Endothelial cell of hepatic sinusoid (primary cell): ENCODE results near the gene ERVFRD-1.

Experiments
- in situ Hi-C: cut with HindIII; loops from 2 replicates; pipeline ENCODE4 v1.10.0; 2017; ENCODE audit warnings: low sequenced_read_pairs

ERVFRD-1 gene

DNA sequence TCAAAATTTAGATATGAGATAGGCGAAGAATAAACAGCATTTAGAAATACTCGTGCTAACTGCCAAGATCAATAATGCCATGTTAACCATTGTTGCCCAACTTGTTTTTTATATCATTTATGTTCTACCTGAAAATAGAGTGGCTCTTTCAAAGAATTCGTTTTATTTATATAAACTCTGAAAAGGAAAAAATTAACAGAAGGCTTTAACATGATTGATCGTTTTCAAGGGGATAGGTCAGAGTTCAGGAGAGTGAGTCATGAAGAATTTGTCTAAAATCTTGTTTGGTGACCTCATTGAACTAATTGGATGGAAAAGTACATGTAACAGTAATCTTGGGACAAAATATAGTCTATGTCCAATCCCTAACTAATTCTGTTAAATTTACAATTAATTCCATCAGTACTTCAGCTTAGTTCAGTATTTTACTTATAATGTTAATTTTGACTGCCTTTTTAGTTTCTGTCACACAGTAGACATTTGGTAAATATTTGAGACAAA, 56.3 kb downstream of the ERVFRD-1 start:
- in situ Hi-C loops: no loop called here

DNA sequence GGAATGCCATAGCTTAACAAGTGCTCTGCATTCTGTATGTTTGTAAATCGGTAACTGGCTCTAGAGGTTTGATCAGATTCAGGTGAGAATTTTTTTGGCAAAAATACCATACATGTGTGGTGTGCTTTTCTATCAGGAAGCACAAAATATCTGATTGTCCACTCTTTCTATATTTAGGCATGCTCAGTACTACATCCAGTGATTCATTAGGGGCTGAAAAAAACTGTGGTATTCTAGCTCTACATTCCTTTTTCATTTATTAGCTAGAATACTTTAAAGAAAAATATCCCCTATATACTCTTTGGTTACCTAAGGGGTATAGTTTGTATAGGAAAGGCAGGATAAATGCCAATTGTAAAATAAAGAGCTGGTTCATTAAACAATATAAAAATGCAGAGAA, 56.8 kb downstream of the ERVFRD-1 start:
- in situ Hi-C loops: no loop called here

DNA sequence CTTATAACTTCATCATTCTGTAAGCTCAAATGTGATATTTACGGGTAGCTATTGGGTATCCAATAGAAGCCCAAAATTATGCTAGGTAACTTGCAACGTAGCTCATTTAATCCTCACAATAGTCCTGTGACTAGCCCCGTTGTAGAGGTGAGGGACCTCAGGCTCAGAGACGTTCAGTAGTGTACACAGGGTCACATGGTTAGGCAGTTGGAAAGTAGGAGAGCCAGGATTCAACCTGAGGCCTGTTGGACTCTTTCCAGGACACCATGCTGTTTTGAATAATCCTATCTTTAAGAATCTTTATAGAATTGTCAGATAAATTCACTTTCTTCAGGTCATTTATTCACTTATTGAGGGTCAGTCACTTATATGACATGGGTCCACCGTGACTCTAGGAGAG, 58.2 kb downstream of the ERVFRD-1 start:
- in situ Hi-C loops: no loop called here
